ENCODE data around the gene ABCA3. TPM values are rescaled to one million over a fixed set of nuclear protein-coding genes. Genes with fewer than 3 reads are reported as not detected.

Gene ABCA3
- total RNA-seq, 1 experiment from 2014 or later = 58.4 TPM

DNA sequence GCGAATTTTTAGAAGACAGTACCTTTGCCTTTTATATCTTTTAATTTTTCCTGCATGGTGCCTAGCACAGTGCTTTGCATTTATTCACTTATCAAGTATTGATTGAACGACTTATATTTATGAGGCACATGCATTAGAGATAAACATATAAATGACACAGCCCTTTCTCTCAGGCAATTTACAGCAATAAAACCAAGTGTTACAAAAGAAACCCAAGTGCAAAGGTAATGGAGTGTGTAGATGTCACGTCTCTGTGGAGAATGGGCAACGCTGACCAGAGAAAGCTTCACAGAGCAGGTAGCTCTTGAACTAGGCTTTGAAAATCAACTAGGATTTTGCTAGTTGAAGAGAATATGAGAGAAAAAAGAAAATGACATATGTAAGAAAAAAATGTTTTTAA lies 32.6 kb upstream of the ABCA3 start:
- no peak overlapping the region for H3K27ac ChIP-seq (ENCODE audit: low read length)
- POLR2A ChIA-PET = no interaction called here
- no peaks in the 10 kb centered on the region for H3K9me3 ChIP-seq (ENCODE audit: control insufficient read depth, insufficient read depth, low read depth, low read length)
- CTCF ChIA-PET = no interaction called here
- intact Hi-C loops (cut with micrococcal nuclease; ENCODE audit: unreplicated experiment) (no loop called here), in situ Hi-C loops (cut with HindIII; ENCODE audit: low pct_unique_long_range_greater_than_20kb, low sequenced_read_pairs) (no loop called here)
- no peaks in the 10 kb centered on the region; the same call in 1 of the 2 replicates for H3K27me3 ChIP-seq (ENCODE audit: control insufficient read depth, insufficient read depth, low read length)
- TF ChIP-seq TCF7L2 (IDR thresholded peaks at IDR 0.05; ENCODE audit: low read depth, low read length) (no peak), POLR2AphosphoS5 (IDR thresholded peaks at IDR 0.05; ENCODE audit: low read depth, low read length) (no peak), SIN3A (IDR thresholded peaks at IDR 0.05; ENCODE audit: borderline replicate concordance, insufficient read depth, low read depth, low read length) (no peak)
- TF ChIP-seq, protein P1, sequence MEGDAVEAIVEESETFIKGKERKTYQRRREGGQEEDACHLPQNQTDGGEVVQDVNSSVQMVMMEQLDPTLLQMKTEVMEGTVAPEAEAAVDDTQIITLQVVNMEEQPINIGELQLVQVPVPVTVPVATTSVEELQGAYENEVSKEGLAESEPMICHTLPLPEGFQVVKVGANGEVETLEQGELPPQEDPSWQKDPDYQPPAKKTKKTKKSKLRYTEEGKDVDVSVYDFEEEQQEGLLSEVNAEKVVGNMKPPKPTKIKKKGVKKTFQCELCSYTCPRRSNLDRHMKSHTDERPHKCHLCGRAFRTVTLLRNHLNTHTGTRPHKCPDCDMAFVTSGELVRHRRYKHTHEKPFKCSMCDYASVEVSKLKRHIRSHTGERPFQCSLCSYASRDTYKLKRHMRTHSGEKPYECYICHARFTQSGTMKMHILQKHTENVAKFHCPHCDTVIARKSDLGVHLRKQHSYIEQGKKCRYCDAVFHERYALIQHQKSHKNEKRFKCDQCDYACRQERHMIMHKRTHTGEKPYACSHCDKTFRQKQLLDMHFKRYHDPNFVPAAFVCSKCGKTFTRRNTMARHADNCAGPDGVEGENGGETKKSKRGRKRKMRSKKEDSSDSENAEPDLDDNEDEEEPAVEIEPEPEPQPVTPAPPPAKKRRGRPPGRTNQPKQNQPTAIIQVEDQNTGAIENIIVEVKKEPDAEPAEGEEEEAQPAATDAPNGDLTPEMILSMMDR (IDR thresholded peaks at IDR 0.05) = no peak
- TF ChIP-seq, protein P2, sequence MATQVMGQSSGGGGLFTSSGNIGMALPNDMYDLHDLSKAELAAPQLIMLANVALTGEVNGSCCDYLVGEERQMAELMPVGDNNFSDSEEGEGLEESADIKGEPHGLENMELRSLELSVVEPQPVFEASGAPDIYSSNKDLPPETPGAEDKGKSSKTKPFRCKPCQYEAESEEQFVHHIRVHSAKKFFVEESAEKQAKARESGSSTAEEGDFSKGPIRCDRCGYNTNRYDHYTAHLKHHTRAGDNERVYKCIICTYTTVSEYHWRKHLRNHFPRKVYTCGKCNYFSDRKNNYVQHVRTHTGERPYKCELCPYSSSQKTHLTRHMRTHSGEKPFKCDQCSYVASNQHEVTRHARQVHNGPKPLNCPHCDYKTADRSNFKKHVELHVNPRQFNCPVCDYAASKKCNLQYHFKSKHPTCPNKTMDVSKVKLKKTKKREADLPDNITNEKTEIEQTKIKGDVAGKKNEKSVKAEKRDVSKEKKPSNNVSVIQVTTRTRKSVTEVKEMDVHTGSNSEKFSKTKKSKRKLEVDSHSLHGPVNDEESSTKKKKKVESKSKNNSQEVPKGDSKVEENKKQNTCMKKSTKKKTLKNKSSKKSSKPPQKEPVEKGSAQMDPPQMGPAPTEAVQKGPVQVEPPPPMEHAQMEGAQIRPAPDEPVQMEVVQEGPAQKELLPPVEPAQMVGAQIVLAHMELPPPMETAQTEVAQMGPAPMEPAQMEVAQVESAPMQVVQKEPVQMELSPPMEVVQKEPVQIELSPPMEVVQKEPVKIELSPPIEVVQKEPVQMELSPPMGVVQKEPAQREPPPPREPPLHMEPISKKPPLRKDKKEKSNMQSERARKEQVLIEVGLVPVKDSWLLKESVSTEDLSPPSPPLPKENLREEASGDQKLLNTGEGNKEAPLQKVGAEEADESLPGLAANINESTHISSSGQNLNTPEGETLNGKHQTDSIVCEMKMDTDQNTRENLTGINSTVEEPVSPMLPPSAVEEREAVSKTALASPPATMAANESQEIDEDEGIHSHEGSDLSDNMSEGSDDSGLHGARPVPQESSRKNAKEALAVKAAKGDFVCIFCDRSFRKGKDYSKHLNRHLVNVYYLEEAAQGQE (IDR thresholded peaks at IDR 0.05; ENCODE audit: insufficient read depth in 1 of 2, low read depth in 2 of 2, low read length in 1 of 2) = no peak
- no peaks in the 10 kb centered on the region for H3K36me3 ChIP-seq (ENCODE audit: control insufficient read depth, insufficient read depth, low read length)
- ATAC-seq (no peak), DNase-seq (ENCODE audit: low read depth, low spot score) (no peak)
- no peaks in the 10 kb centered on the region for H3K4me1 ChIP-seq (ENCODE audit: control insufficient read depth, insufficient read depth, low read length)
- H3K4me3 ChIP-seq (ENCODE audit: low read depth in 2 of 2, low read length in 2 of 2) = no peak overlapping the region
- no TSS peak for BruUV-seq (replicated peaks)

DNA sequence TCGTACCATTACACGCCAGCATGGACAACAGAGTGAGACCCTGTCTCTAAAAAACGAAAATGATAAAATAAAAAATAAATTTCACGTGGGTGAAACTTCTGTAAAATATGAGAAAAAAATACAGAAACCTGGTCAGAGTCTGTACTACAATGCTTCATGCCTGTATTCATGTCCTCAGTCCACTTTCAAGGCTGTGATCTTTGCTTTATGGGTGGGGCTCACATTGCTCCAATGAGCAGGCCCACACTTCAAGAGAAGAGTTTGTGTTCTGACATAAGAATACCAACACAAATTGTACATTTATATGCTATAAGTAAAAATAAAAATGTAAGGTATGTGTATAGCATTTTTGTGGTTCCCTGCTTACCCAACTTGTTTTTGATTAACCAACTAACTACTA lies 32.2 kb upstream of the ABCA3 start:
- ChIA-PET POLR2A (interaction anchor here (0.6 kb wide), 1 partner anchor 36 kb away, joined by 4 read pairs; no protein-coding TSS in a partner anchor), CTCF (interaction anchor here (0.6 kb wide), 1 partner anchor 147 kb away, joined by 5 read pairs; the partner anchor contains the start of gene AMDHD2)
- TF ChIP-seq TCF7L2 (IDR thresholded peaks at IDR 0.05; ENCODE audit: low read depth, low read length) = no peak
- TF ChIP-seq, protein P2 (IDR thresholded peaks at IDR 0.05; ENCODE audit: insufficient read depth in 1 of 2, low read depth in 2 of 2, low read length in 1 of 2) = no peak
- TF ChIP-seq SIN3A (IDR thresholded peaks at IDR 0.05; ENCODE audit: borderline replicate concordance, insufficient read depth, low read depth, low read length) = no peak
- TF ChIP-seq POLR2AphosphoS5 (IDR thresholded peaks at IDR 0.05; ENCODE audit: low read depth, low read length) = no peak
- TF ChIP-seq, protein P1 (IDR thresholded peaks at IDR 0.05) = no peak
- in situ Hi-C loops (cut with HindIII; ENCODE audit: low pct_unique_long_range_greater_than_20kb, low sequenced_read_pairs) = no loop called here
- intact Hi-C loops (cut with micrococcal nuclease; ENCODE audit: unreplicated experiment) = no loop called here
- H3K36me3 ChIP-seq (ENCODE audit: control insufficient read depth, insufficient read depth, low read length) = no peaks in the 10 kb centered on the region
- DNase-seq (ENCODE audit: low read depth, low spot score) (no peak), ATAC-seq (no peak)
- H3K4me3 ChIP-seq (ENCODE audit: low read depth in 2 of 2, low read length in 2 of 2) = no peak overlapping the region
- H3K27ac ChIP-seq (ENCODE audit: low read length) = no peak overlapping the region
- no peaks in the 10 kb centered on the region for H3K4me1 ChIP-seq (ENCODE audit: control insufficient read depth, insufficient read depth, low read length)
- H3K9me3 ChIP-seq (ENCODE audit: control insufficient read depth, insufficient read depth, low read depth, low read length) = no peaks in the 10 kb centered on the region
- BruUV-seq (replicated peaks) = no TSS peak
- H3K27me3 ChIP-seq (ENCODE audit: control insufficient read depth, insufficient read depth, low read length) = no peaks in the 10 kb centered on the region; the same call in 1 of the 2 replicates
